HepG2 (cell line): ENCODE data around the gene IP6K1. TPM values are rescaled to one million over a fixed set of nuclear protein-coding genes. Genes with fewer than 3 reads are reported as not detected.

ENCODE experiments used
- ARHGAP35 ChIP-seq: sonication (generic); formaldehyde crosslinking; IDR thresholded peaks from 2 replicates; pipeline ENCODE4 v1.9.0; 2022; ENCODE audit warnings: mild to moderate bottlenecking, inconsistent platforms, moderate library complexity, missing genetic modification reagents, borderline replicate concordance
- CBFB ChIP-seq: sonication (generic); formaldehyde crosslinking; IDR thresholded peaks from 2 replicates; pipeline ENCODE4 v1.4.0; 2020; ENCODE audit warnings: missing genetic modification reagents
- CEBPG ChIP-seq: IDR thresholded peaks from 2 replicates; pipeline ENCODE4 v1.6.1; 2016
- FOXA3 ChIP-seq: IDR thresholded peaks from 2 replicates; pipeline ENCODE4 v1.6.1; 2016; ENCODE audit warnings: missing genetic modification reagents, missing compliant biosample characterization
- FOXK2 ChIP-seq: fragments of 450-650 bp; IDR thresholded peaks from 2 replicates; pipeline ENCODE4 v1.6.1; 2016
- GATAD2A ChIP-seq: IDR thresholded peaks from 2 replicates; pipeline ENCODE4 v1.6.1; 2016
- HIVEP1 ChIP-seq: sonication (generic); formaldehyde crosslinking; IDR thresholded peaks from 2 replicates; pipeline ENCODE4 v1.4.0; 2020; ENCODE audit warnings: mild to moderate bottlenecking, missing genetic modification reagents
- MAZ ChIP-seq, 2 experiments: sonication (generic) in 1 of 2; formaldehyde crosslinking in 1 of 2; IDR thresholded peaks; 2 replicates each; pipeline versions ENCODE4 v1.5.0 to v1.6.1; 2012 to 2020; ENCODE audit warnings: low read depth in 2 of 2, mild to moderate bottlenecking in 2 of 2, borderline replicate concordance in 1 of 2, improper control_type of control experiment in 1 of 2, low read length in 1 of 2, missing genetic modification reagents in 1 of 2, moderate library complexity in 1 of 2
- MTF1 ChIP-seq: sonication (generic); formaldehyde crosslinking; IDR thresholded peaks from 2 replicates; pipeline ENCODE4 v1.5.0; 2020; ENCODE audit warnings: missing genetic modification reagents
- NFE2 ChIP-seq: sonication (generic); formaldehyde crosslinking; IDR thresholded peaks from 2 replicates; pipeline ENCODE4 v1.4.0; 2020; ENCODE audit warnings: missing genetic modification reagents
- SAP130 ChIP-seq: IDR thresholded peaks from 2 replicates; pipeline ENCODE4 v1.6.1; 2016; ENCODE audit warnings: low read depth
- TCF12 ChIP-seq, 2 experiments: fragments of 450-650 bp in 1 of 2; sonication (generic) in 1 of 2; formaldehyde crosslinking in 1 of 2; IDR thresholded peaks; 2 replicates each; pipeline versions ENCODE4 v1.6.1 to v1.8.0; 2017 to 2022; ENCODE audit warnings: antibody characterized with exemption in 1 of 2, mild to moderate bottlenecking in 1 of 2, missing genetic modification reagents in 1 of 2, moderate library complexity in 1 of 2
- TEAD3 ChIP-seq: optimal IDR thresholded peaks from 2 replicates; pipeline ENCODE3; 2016; ENCODE audit warnings: borderline replicate concordance
- TSC22D2 ChIP-seq: sonication (generic); formaldehyde crosslinking; IDR thresholded peaks from 2 replicates; pipeline ENCODE4 v1.5.1; 2020; ENCODE audit warnings: missing genetic modification reagents, mild to moderate bottlenecking, borderline replicate concordance
- ZBTB38 ChIP-seq: sonication (generic); formaldehyde crosslinking; IDR thresholded peaks from 2 replicates; pipeline ENCODE4 v1.5.1; 2020; ENCODE audit warnings: mild to moderate bottlenecking, missing genetic modification reagents
- ZNF451 ChIP-seq: sonication (generic); formaldehyde crosslinking; IDR thresholded peaks from 2 replicates; pipeline ENCODE4 v1.5.0; 2020; ENCODE audit warnings: mild to moderate bottlenecking, missing genetic modification reagents
- ZNF841 ChIP-seq: sonication (generic); formaldehyde crosslinking; IDR thresholded peaks from 2 replicates; pipeline ENCODE4 v1.8.1; 2023; ENCODE audit warnings: missing genetic modification reagents, borderline replicate concordance
- ZSCAN22 ChIP-seq: sonication (generic); formaldehyde crosslinking; IDR thresholded peaks from 2 replicates; pipeline ENCODE4 v1.4.0; 2020; ENCODE audit warnings: mild to moderate bottlenecking, missing genetic modification reagents
- polyA plus RNA-seq, 8 experiments: library from polyadenylated mRNA; depleted of rRNA in 3 of 8; stranded (reverse) in 7 of 8; unstranded in 1 of 8; fragments of >200 nt; fragmentation: Illumina TruSeq in 4 of 8; extraction: Trizol in 4 of 8; gene quantifications; 2 replicates each; pipeline versions ENCODE4 v1.2.1 to v1.2.3, GENCODE V29; 2011 to 2016; ENCODE audit warnings: low read depth in 4 of 8, missing spikeins in 1 of 8, mixed read lengths in 1 of 8; ENCODE audit not compliant: insufficient read depth in 1 of 8
- total RNA-seq, 5 experiments: library from RNA; depleted of rRNA; stranded (reverse); fragments of >200 nt; fragmentation: Illumina TruSeq; extraction: Trizol; gene quantifications; 2 replicates each; pipeline ENCODE4 v1.2.3, GENCODE V29; 2016; ENCODE audit warnings: low read depth in 1 of 5
- TF ChIP-seq, protein P1 (sequence below): sonication (generic); formaldehyde crosslinking; IDR thresholded peaks from 2 replicates; pipeline ENCODE4 v1.4.0; 2020; ENCODE audit warnings: low read depth, missing genetic modification reagents
- TF ChIP-seq, protein P2 (sequence below), 2 experiments: fragments of 450-650 bp in 1 of 2; sonication (generic) in 1 of 2; formaldehyde crosslinking; IDR thresholded peaks; 2 replicates each; pipeline versions ENCODE4 v1.5.0 to v1.8.0; 2020 to 2022; ENCODE audit warnings: mild to moderate bottlenecking in 1 of 2, missing genetic modification reagents in 1 of 2
- TF ChIP-seq, protein P3 (sequence below): sonication (generic); formaldehyde crosslinking; IDR thresholded peaks from 2 replicates; pipeline ENCODE4 v1.5.0; 2020; ENCODE audit warnings: missing genetic modification reagents
- TF ChIP-seq, protein P4 (sequence below): sonication (generic); formaldehyde crosslinking; IDR thresholded peaks from 2 replicates; pipeline ENCODE4 v1.5.1; 2020; ENCODE audit warnings: mild to moderate bottlenecking, moderate library complexity, missing genetic modification reagents

IP6K1 gene
- total and polyA plus RNA-seq, 2 of the 13 experiments (the other 11 are each of a cell fraction or from before 2014, with no cell fraction given): 17.7 to 29.7 TPM

DNA sequence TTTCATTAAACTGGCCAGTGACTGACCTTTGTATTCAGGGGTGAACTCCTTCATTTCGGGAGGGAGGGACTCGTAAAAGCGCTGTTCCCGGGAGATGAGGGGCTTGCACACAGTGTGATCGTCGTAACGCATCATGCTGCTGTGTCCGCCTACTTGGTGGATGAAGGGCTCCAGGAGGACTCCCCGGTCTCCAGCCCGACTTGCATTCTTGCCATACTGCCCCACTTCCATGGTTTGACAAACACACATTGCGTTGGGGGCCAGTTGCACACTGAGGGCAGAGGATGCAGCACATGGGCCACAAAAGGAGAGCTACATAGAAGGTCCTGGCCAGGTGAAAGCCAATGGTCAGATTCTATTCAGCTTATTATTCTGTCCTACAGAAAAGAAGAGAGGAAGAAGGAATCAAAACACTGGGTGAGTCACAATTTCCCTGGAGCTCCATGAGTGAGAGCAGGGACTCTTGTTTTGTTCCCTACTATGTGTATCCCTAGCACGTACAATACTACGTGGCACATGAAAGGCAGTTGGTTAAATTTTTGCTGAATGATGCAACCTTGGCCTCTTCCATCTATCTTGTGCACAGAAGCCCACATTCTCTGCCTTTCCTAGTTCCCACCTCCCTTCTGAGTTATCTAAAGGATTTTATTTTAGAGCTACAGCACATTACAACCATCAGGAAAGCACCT is 38.4 kb downstream of the IP6K1 start (continued):
- no peak for TF ChIP-seq ARHGAP35 (CRISPR knock-in tag)
- peak; percentile 91 for TF ChIP-seq CEBPG (CRISPR knock-in tag)
- TF ChIP-seq, protein P1, sequence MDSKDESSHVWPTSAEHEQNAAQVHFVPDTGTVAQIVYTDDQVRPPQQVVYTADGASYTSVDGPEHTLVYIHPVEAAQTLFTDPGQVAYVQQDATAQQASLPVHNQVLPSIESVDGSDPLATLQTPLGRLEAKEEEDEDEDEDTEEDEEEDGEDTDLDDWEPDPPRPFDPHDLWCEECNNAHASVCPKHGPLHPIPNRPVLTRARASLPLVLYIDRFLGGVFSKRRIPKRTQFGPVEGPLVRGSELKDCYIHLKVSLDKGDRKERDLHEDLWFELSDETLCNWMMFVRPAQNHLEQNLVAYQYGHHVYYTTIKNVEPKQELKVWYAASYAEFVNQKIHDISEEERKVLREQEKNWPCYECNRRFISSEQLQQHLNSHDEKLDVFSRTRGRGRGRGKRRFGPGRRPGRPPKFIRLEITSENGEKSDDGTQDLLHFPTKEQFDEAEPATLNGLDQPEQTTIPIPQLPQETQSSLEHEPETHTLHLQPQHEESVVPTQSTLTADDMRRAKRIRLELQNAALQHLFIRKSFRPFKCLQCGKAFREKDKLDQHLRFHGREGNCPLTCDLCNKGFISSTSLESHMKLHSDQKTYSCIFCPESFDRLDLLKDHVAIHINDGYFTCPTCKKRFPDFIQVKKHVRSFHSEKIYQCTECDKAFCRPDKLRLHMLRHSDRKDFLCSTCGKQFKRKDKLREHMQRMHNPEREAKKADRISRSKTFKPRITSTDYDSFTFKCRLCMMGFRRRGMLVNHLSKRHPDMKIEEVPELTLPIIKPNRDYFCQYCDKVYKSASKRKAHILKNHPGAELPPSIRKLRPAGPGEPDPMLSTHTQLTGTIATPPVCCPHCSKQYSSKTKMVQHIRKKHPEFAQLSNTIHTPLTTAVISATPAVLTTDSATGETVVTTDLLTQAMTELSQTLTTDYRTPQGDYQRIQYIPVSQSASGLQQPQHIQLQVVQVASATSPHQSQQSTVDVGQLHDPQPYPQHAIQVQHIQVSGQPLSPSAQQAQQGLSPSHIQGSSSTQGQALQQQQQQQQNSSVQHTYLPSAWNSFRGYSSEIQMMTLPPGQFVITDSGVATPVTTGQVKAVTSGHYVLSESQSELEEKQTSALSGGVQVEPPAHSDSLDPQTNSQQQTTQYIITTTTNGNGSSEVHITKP (CRISPR knock-in tag): peak; percentile 45; the same call in 1 of the 2 replicates
- TF ChIP-seq SAP130: peak; percentile 52
- no peak for TF ChIP-seq HIVEP1 (CRISPR knock-in tag)
- no peak for TF ChIP-seq FOXK2
- no peak for TF ChIP-seq MTF1 (CRISPR knock-in tag)
- TF ChIP-seq, protein P2, sequence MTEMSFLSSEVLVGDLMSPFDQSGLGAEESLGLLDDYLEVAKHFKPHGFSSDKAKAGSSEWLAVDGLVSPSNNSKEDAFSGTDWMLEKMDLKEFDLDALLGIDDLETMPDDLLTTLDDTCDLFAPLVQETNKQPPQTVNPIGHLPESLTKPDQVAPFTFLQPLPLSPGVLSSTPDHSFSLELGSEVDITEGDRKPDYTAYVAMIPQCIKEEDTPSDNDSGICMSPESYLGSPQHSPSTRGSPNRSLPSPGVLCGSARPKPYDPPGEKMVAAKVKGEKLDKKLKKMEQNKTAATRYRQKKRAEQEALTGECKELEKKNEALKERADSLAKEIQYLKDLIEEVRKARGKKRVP (CRISPR knock-in tag; IDR thresholded peaks at IDR 0.05): peak in 1 of 2 experiments; percentile 95; a peak in 2 of 4 replicates
- TF ChIP-seq FOXA3 (CRISPR knock-in tag): 0 out of 2 replicates have a peak, but pooled peaks have one; percentile 27
- TF ChIP-seq ZNF841 (CRISPR knock-in tag): no peak
- TF ChIP-seq TCF12 (IDR thresholded peaks at IDR 0.05): no peak
- no peak for TF ChIP-seq TCF12 (CRISPR knock-in tag; IDR thresholded peaks at IDR 0.05)
- no peak for TF ChIP-seq ZNF451 (CRISPR knock-in tag)
- TF ChIP-seq ZBTB38 (CRISPR knock-in tag): peak; percentile 59; the same call in 1 of the 2 replicates
- no peak for TF ChIP-seq CBFB (CRISPR knock-in tag)
- TF ChIP-seq, protein P3, sequence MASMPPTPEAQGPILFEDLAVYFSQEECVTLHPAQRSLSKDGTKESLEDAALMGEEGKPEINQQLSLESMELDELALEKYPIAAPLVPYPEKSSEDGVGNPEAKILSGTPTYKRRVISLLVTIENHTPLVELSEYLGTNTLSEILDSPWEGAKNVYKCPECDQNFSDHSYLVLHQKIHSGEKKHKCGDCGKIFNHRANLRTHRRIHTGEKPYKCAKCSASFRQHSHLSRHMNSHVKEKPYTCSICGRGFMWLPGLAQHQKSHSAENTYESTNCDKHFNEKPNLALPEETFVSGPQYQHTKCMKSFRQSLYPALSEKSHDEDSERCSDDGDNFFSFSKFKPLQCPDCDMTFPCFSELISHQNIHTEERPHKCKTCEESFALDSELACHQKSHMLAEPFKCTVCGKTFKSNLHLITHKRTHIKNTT (CRISPR knock-in tag): no peak
- TF ChIP-seq, protein P4, sequence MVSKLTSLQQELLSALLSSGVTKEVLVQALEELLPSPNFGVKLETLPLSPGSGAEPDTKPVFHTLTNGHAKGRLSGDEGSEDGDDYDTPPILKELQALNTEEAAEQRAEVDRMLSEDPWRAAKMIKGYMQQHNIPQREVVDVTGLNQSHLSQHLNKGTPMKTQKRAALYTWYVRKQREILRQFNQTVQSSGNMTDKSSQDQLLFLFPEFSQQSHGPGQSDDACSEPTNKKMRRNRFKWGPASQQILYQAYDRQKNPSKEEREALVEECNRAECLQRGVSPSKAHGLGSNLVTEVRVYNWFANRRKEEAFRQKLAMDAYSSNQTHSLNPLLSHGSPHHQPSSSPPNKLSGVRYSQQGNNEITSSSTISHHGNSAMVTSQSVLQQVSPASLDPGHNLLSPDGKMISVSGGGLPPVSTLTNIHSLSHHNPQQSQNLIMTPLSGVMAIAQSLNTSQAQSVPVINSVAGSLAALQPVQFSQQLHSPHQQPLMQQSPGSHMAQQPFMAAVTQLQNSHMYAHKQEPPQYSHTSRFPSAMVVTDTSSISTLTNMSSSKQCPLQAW (CRISPR knock-in tag): peak; percentile 31; the same call in 1 of the 2 replicates
- TF ChIP-seq MAZ (IDR thresholded peaks at IDR 0.05; ENCODE audit: borderline replicate concordance, low read depth, low read length): 0 out of 2 replicates have a peak, but pooled peaks have one; percentile 20
- no peak for TF ChIP-seq MAZ (CRISPR knock-in tag; IDR thresholded peaks at IDR 0.05; ENCODE audit: low read depth)
- peak; percentile 66 for TF ChIP-seq TEAD3 (CRISPR knock-in tag)
- no peak for TF ChIP-seq NFE2 (CRISPR knock-in tag)
- peak; percentile 75; the same call in 1 of the 2 replicates for TF ChIP-seq ZSCAN22 (CRISPR knock-in tag)
- no peak for TF ChIP-seq TSC22D2 (CRISPR knock-in tag)
- TF ChIP-seq GATAD2A: peak; percentile 60
